GM18517 (cell line): ENCODE measurements around the gene SAP30.

Experiments used
- ATAC-seq: cut with Tn5 transposase; IDR thresholded peaks from one replicate; pipeline ENCODE4 v1.9.1; 2021; ENCODE audit warnings: mild to moderate bottlenecking, moderate library complexity; ENCODE audit not compliant: unreplicated experiment

The SAP30 gene

GRCh38 chr4:173367285-173367684 lies 3.5 kb upstream of the SAP30 start:
- ATAC-seq: peak; percentile 36

GRCh38 chr4:173367946-173368345 lies 2.8 kb upstream of the SAP30 start:
- no peak for ATAC-seq

GRCh38 chr4:173370130-173370476 lies 651 bp upstream of the SAP30 start:
- peak; percentile 1 for ATAC-seq

- peak; percentile 25 for ATAC-seq
Observed at GRCh38 chr4:173371292-173372192, 788 bp downstream of the SAP30 start.

GRCh38 chr4:173374588-173374987 lies 3.8 kb downstream of the SAP30 start:
- ATAC-seq: no peak

- no peak for ATAC-seq
Observed at GRCh38 chr4:173379929-173380328, 9.2 kb downstream of the SAP30 start.

GRCh38 chr4:173380987-173381386 lies 10.2 kb downstream of the SAP30 start:
- ATAC-seq: no peak

GRCh38 chr4:173381610-173382009 lies 10.9 kb downstream of the SAP30 start:
- ATAC-seq: no peak

GRCh38 chr4:173382349-173382748 lies 11.6 kb downstream of the SAP30 start:
- ATAC-seq: no peak

- no peak for ATAC-seq
Observed at GRCh38 chr4:173386751-173387150, 16.0 kb downstream of the SAP30 start.

GRCh38 chr4:173391701-173392100 lies 20.9 kb downstream of the SAP30 start:
- ATAC-seq: no peak

- no peak for ATAC-seq
Observed at GRCh38 chr4:173397604-173398003, 26.9 kb downstream of the SAP30 start.

- ATAC-seq: no peak
Observed at GRCh38 chr4:173398220-173398619, 27.5 kb downstream of the SAP30 start.

GRCh38 chr4:173398779-173399415 lies 28.1 kb downstream of the SAP30 start, which contains the start of gene SCRG1:
SCRG1 (minus strand) TSS chr4:173399116; CDS start chr4:173391414, 7,702 bp downstream.
- no peak for ATAC-seq

GRCh38 chr4:173401063-173401462 lies 30.3 kb downstream of the SAP30 start:
- no peak for ATAC-seq

- ATAC-seq: no peak
Observed at GRCh38 chr4:173403051-173403450, 32.3 kb downstream of the SAP30 start.

GRCh38 chr4:173404296-173404865 lies 33.6 kb downstream of the SAP30 start:
- ATAC-seq: no peak

GRCh38 chr4:173405840-173406606 lies 35.3 kb downstream of the SAP30 start:
- peak; percentile 42 for ATAC-seq

- ATAC-seq: no peak
Observed at GRCh38 chr4:173410079-173410478, 39.3 kb downstream of the SAP30 start.

- ATAC-seq: no peak
Observed at GRCh38 chr4:173411106-173411693, 40.4 kb downstream of the SAP30 start.

- ATAC-seq: no peak
Observed at GRCh38 chr4:173413036-173413435, 42.3 kb downstream of the SAP30 start.
